GM12878 (cell line): ENCODE data around the gene ZSCAN4. TPM values are rescaled to one million over a fixed set of nuclear protein-coding genes. Genes with fewer than 3 reads are reported as not detected.
A peak's percentile ranks its signal among the peaks of the same experiment; 100 is the strongest.

Source experiments
- ATF2 ChIP-seq: IDR thresholded peaks from 2 replicates; pipeline ENCODE4 v1.6.1; 2012; ENCODE audit warnings: low read length, inconsistent platforms
- BACH1 ChIP-seq: fragments of 450-650 bp; IDR thresholded peaks from 2 replicates; pipeline ENCODE4 v1.6.1; 2017; ENCODE audit warnings: mild to moderate bottlenecking, borderline replicate concordance
- BRCA1 ChIP-seq: IDR thresholded peaks from 2 replicates; pipeline ENCODE4 v1.6.1; 2011; ENCODE audit warnings: low read depth, low read length, improper control_type of control experiment
- CHD2 ChIP-seq: IDR thresholded peaks from 2 replicates; pipeline ENCODE4 v1.6.1; 2011; ENCODE audit warnings: low read depth, low read length, improper control_type of control experiment, borderline replicate concordance
- CHD4 ChIP-seq: fragments of 200-600 bp; sonication (generic); IDR thresholded peaks from 2 replicates; pipeline ENCODE4 v1.6.1; 2016; ENCODE audit warnings: mild to moderate bottlenecking
- E2F4 ChIP-seq: IDR thresholded peaks from 2 replicates; pipeline ENCODE4 v1.6.1; 2012; ENCODE audit warnings: low read depth, low read length, improper control_type of control experiment
- EZH2 ChIP-seq: IDR thresholded peaks from 2 replicates; pipeline ENCODE4 v1.6.1; 2012; ENCODE audit warnings: low read depth, mild to moderate bottlenecking, control low read depth, inconsistent platforms, low read length, borderline replicate concordance; ENCODE audit not compliant: control insufficient read depth
- HDGF ChIP-seq: fragments of 450-650 bp; IDR thresholded peaks from 2 replicates; pipeline ENCODE4 v1.6.1; 2016; ENCODE audit warnings: antibody characterized with exemption
- JUND ChIP-seq: IDR thresholded peaks from 2 replicates; pipeline ENCODE4 v1.6.1; 2012; ENCODE audit warnings: low read depth, mild to moderate bottlenecking, low read length, improper control_type of control experiment, moderate library complexity
- MEF2A ChIP-seq: IDR thresholded peaks from 2 replicates; pipeline ENCODE4 v1.6.1; 2011; ENCODE audit warnings: low read depth, mild to moderate bottlenecking, low read length, moderate library complexity; ENCODE audit not compliant: insufficient read depth
- MYB ChIP-seq: fragments of 150-350 bp; IDR thresholded peaks from 2 replicates; pipeline ENCODE4 v1.6.1; 2014; ENCODE audit warnings: mild to moderate bottlenecking, low read depth, low read length, borderline replicate concordance
- NFYB ChIP-seq: IDR thresholded peaks from 2 replicates; pipeline ENCODE4 v1.6.1; 2011; ENCODE audit warnings: low read depth, mild to moderate bottlenecking, low read length, improper control_type of control experiment, moderate library complexity; ENCODE audit not compliant: insufficient read depth
- POU2F2 ChIP-seq: IDR thresholded peaks from 3 replicates; pipeline ENCODE4 v1.6.1; 2011; ENCODE audit warnings: low read depth, mild to moderate bottlenecking, low read length, borderline replicate concordance
- SIX5 ChIP-seq: IDR thresholded peaks from 2 replicates; pipeline ENCODE4 v1.6.1; 2011; ENCODE audit warnings: mild to moderate bottlenecking, low read depth, low read length, moderate library complexity; ENCODE audit not compliant: severe bottlenecking
- SMAD1 ChIP-seq: fragments of 450-650 bp; IDR thresholded peaks from 2 replicates; pipeline ENCODE4 v1.6.1; 2018; ENCODE audit warnings: mild to moderate bottlenecking, low read depth; ENCODE audit not compliant: partially characterized antibody
- SRF ChIP-seq, 2 experiments: IDR thresholded peaks; 2 replicates each; pipeline ENCODE4 v1.6.1; 2011; ENCODE audit warnings: low read depth in 2 of 2, low read length in 2 of 2, mild to moderate bottlenecking in 1 of 2, moderate library complexity in 1 of 2
- SUZ12 ChIP-seq: fragments of 200-600 bp; sonication (generic); IDR thresholded peaks from one replicate; pipeline ENCODE4 v1.6.1; 2018; ENCODE audit warnings: antibody characterized with exemption, mild to moderate bottlenecking; ENCODE audit not compliant: unreplicated experiment
- TBL1XR1 ChIP-seq: IDR thresholded peaks from 2 replicates; pipeline ENCODE4 v1.6.1; 2012; ENCODE audit warnings: low read depth, low read length, improper control_type of control experiment
- TCF12 ChIP-seq: IDR thresholded peaks from 2 replicates; pipeline ENCODE4 v1.6.1; 2011; ENCODE audit warnings: low read depth, mild to moderate bottlenecking, low read length
- USF2 ChIP-seq: IDR thresholded peaks from 2 replicates; pipeline ENCODE4 v1.6.1; 2011; ENCODE audit warnings: low read depth, low read length, improper control_type of control experiment, borderline replicate concordance
- ZNF207 ChIP-seq: fragments of 450-650 bp; IDR thresholded peaks from 2 replicates; pipeline ENCODE4 v1.6.1; 2014; ENCODE audit warnings: antibody characterized with exemption, mild to moderate bottlenecking, borderline replicate concordance
- ZNF687 ChIP-seq: fragments of 450-650 bp; IDR thresholded peaks from 2 replicates; pipeline ENCODE4 v1.6.1; 2017; ENCODE audit warnings: mild to moderate bottlenecking, moderate library complexity
- ZSCAN29 ChIP-seq: fragments of 450-650 bp; IDR thresholded peaks from 2 replicates; pipeline ENCODE4 v1.6.1; 2017; ENCODE audit warnings: mild to moderate bottlenecking, moderate library complexity
- ZZZ3 ChIP-seq: IDR thresholded peaks from 2 replicates; pipeline ENCODE4 v1.6.1; 2011; ENCODE audit warnings: low read depth; ENCODE audit not compliant: control insufficient read depth, insufficient read length
- polyA plus RNA-seq, 11 experiments: library from polyadenylated mRNA; depleted of rRNA in 4 of 11; unstranded in 6 of 11; stranded (reverse) in 5 of 11; fragments of >200 nt; fragmentation: Nextera tagmentation in 4 of 11; fragmentation: Illumina TruSeq in 1 of 11; extraction: Ambion mirVana in 4 of 11; extraction: Trizol in 1 of 11; gene quantifications; 1 replicate in 1 of 11; 2 replicates in 10 of 11; pipeline versions ENCODE4 v1.2.1 to v1.2.3, GENCODE V29; 2011 to 2016; ENCODE audit warnings: inconsistent platforms in 2 of 11, missing spikeins in 2 of 11, low read depth in 1 of 11
- total RNA-seq, 4 experiments: library from RNA; depleted of rRNA in 3 of 4; stranded (reverse); fragments of >200 nt in 3 of 4; fragmentation: Illumina TruSeq in 1 of 4; extraction: Trizol in 1 of 4; gene quantifications; 2 replicates each; pipeline versions ENCODE4 v1.2.1 to v1.2.3, GENCODE V29; 2013 to 2021

Gene ZSCAN4
- total and polyA plus RNA-seq, 10 of the 15 experiments (the other 5 are each of a cell fraction or from before 2014, with no cell fraction given), result 0.04 to 0.10 (median 0.06) TPM; not detected in 7

GRCh38 chr19:57708641-57709361 lies 40.1 kb downstream of the ZSCAN4 start, which contains the start of gene ZNF154 (continued):
- TF ChIP-seq E2F4 (no peak), BACH1 (0 out of 2 replicates have a peak, but pooled peaks have one; percentile 36), SIX5 (peak; percentile 55), NFYB (no peak), ZZZ3 (no peak), POU2F2 (no peak), SRF (IDR thresholded peaks at IDR 0.05; ENCODE audit: low read depth in 2 of 2, low read length in 2 of 2) (no peak), MEF2A (no peak), BRCA1 (no peak), TBL1XR1 (no peak), ZNF687 (0 out of 2 replicates have a peak, but pooled peaks have one; percentile 55), ZSCAN29 (no peak), JUND (no peak), ATF2 (no peak), ZNF207 (no peak), SUZ12 (no peak), EZH2 (no peak), CHD4 (no peak), TCF12 (no peak), HDGF (no peak), MYB (no peak), SMAD1 (no peak), CHD2 (no peak), USF2 (no peak)
